Fibroblast of skin of right quadriceps (primary cell): Measurements from ENCODE around the gene U2AF2.
A peak's percentile ranks its signal among the peaks of the same experiment; 100 is the strongest.

ENCODE experiments used
- DNase-seq: peaks from one replicate; pipeline ENCODE4 v3.0.0-alpha.2; 2013

U2AF2 gene

DNA sequence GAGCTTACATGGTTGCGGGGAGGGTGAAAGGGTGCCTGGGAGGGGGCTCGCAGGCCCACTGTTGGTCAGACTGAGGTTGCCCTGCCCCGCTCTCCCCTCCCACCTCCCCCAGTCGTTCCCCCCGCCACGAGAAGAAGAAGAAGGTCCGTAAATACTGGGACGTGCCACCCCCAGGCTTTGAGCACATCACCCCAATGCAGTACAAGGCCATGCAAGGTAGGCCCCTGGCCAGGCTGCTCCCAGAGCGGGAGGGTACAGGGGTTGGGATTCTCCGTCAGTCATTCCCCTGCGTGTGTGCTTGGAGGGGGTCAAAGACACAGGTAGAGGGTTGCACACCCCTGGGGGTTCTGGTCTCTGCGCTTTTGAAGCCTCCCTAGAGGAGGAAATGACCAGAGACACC lies 5.6 kb downstream of the U2AF2 start:
- DNase-seq: no peak

DNA sequence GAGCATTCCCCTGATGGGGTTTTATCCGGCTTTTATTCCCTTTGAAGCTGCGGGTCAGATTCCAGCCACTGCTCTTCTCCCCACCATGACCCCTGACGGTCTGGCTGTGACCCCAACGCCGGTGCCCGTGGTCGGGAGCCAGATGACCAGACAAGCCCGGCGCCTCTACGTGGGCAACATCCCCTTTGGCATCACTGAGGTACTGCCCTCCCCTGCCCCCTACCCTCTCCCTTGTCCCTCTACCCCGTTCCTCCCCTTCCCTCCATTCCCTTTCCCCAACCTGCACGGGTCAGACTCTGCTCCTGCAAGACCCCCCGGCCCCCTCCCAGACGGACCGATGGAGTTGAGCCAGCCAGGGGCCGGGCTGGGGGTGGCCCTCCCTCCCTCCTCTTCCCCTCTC lies 6.2 kb downstream of the U2AF2 start:
- DNase-seq: no peak

DNA sequence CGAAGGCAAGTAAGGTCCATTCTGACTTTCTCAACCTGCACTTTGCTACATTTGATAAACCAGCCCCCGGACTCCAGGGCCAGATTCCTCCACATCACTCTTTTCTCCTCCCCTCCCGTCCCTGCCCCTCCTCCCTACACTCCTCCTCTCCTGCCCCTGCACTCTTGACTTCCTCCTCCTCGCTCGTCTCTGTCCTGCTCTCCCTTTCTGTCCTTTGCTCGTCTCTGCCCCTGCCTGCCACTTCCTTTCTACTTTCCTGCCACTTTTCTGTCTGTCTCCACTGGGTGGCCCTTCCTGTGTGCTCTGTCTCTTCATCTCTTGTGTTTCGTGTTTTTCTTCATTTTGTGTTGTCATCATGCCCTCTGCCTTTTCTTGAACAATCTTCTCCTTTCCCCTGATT lies 7.0 kb downstream of the U2AF2 start:
- DNase-seq: no peak

DNA sequence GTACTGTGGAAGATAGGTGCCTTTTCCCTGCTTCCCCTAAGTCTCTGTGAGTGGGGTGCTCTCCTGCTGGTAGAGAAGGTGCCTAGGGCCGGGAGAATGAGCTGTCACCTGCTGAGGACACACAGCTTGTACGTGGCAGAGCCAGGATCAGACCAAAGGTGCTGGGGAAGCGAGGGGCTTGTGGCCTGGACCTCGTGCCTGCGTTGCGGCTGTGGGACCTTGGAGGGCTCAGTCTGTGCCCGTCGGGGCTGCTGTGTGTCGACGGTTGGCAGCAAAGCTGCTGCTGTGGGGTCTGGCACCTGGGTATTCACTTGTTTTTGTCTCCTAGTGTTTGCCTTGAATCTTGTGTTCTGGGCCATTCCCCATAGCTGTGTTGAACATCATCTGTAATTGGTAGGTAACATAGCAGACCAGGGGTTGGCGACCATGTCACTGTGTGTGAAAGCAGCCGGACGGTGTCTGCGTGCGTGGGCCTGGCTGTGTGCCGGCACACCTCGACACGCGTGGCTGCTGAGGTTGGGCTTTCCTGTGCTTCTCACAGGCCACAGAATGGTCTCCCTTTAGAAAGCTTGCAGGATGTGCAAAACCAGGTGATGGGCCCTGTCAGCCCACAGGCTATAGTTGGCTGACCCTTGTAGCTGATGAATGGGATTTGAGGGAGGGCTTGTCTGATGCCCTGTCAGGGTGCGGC lies 9.2 kb downstream of the U2AF2 start:
- no peak for DNase-seq

DNA sequence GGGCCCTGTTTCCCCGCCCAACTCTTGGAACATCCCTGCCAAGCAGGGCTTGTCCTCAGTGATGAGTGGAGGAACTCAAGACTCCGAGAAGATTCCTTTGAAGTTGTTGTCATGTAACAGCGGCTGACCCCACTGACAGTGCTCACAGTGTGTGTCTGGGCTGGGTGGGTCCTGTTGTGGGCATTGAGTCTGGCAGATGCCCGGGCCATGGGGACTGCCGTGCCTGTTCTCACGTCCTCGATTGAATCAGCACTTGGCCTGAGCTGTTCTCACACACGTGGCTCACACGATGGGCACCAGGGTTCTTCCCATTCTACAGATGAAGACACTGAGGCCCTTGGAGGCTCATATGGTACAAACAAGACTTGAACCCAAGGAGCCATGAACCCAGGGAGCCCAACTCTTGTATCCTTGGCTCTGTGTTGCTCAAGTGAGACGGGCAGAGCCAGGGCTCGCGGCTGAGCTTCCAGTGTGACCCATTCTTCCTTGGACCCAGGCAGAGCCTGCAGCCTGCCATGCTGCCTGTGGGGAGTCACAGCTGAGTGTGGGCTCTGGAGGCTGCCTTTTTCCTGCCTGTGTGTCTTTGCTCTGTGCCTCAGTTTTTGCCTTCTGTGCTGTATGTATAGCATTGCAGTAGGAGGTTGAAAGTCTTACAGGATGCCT lies 11.6 kb downstream of the U2AF2 start:
- DNase-seq: no peak

DNA sequence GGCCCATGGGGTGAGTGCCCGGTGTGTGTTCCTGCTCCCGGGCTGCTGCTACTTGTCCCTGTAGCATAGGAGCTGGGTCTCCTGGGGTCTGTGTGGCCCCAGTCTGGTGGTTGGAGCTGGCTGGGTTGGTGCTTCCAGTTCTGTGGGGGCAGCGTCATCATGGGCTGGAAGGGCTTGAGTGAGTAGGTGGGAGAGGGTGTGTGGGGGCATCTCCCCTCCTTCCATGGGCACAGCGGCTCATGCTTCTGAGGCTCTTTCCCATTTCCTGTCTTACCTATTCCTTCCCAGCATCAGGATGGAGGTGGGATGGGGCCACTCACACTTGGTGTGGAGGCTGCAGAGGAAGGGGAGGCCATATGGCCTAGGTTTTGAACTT lies 12.2 kb downstream of the U2AF2 start:
- DNase-seq: no peak

DNA sequence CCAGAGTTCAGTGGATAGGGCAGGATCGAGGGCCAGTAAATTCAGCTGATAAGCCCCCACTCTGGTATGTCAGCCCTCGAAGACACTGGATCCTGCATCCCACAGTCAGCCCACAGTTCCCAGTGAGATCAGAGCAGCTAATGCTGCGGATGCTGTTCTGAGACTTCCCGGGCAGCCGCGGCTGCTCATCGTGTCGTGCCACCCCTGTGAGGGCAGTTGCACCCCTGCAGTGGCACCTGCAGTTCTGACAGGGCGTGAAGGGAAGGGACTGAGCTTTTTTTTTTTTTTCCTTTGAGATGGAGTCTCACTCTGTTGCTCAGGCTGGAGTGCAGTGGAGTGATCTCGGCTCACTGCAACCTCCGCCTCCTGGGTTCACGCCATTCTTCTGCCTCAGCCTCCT lies 12.7 kb downstream of the U2AF2 start:
- DNase-seq: no peak

DNA sequence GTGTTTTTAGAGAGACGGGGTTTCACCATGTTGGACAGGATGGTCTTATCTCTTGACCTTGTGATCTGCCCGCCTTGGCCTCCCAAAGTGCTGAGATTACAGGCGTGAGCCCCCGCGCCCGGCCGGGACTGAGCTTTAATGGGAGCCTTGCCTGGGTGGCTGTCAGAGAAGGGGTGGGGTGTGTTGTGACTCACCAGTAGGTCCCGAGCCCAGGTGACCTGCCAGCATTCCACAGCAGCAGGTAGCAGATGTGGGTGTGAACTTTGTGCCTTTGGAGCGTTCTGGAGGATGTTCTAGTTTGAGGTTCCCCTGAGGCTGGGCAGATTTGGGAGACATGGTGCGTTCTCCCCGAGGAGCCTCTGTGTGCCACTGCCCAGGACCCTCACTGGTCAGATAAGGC lies 13.1 kb downstream of the U2AF2 start:
- DNase-seq: no peak

DNA sequence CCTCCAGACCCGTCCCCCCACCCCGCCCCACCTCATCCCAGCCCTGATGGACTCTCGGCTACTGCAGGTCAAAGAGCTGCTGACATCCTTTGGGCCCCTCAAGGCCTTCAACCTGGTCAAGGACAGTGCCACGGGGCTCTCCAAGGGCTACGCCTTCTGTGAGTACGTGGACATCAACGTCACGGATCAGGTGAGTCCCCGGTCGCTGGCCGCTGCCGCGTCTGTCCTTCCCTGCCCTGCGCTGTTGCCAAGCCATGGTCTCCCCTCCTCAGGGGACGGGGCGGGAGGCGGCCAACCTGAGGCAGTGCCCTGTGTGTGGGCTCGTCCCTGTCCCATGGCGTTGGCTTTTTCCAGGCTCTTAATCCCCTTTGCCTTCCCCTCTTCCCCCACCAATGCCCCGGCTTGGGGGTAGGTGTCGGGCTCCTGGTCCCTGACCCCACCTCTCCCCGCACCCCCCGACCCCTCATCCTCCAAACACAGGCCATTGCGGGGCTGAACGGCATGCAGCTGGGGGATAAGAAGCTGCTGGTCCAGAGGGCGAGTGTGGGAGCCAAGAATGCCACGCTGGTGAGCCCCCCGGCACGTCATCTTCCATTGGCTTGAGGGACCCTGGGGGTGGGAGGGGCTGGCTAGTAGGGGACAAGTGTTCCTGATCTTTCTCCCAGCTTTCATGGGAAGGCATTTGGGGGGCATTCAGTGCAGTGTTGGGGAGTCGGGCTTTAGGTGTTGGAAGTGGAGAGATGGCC lies 13.9 kb downstream of the U2AF2 start:
- DNase-seq: no peak

DNA sequence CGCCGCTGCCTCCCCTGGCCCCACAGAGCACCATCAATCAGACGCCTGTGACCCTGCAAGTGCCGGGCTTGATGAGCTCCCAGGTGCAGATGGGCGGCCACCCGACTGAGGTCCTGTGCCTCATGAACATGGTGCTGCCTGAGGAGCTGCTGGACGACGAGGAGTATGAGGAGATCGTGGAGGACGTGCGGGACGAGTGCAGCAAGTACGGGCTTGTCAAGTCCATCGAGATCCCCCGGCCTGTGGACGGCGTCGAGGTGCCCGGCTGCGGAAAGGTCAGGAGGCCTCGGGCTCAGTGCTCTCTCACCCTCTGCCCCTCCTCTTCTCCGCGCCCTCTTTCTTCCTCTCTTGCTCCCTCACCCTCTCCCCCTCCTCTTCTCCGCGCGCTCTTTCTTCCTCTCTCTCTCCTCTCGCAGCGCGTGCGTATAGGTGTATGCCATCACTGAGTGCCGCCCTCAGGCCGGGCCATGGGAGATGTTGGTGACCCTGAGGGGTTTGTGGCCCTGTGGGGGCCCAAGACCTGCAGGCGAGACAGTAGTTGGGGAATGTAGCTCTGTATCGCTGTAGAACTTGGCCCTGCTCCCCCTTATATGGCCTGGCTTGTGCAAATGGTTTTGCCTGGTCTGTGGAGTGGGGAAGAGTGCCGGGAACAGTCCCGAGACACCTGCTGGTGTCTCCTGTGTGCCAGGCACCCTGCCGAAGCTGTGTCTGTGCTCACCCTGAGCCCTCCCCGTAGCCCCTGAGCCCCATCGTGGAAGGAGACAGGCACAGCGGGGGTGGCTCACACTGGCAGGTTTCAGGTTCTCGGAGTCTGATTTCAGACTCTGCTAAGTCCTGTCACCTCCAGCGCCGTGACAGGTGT lies 14.8 kb downstream of the U2AF2 start:
- no peak for DNase-seq

DNA sequence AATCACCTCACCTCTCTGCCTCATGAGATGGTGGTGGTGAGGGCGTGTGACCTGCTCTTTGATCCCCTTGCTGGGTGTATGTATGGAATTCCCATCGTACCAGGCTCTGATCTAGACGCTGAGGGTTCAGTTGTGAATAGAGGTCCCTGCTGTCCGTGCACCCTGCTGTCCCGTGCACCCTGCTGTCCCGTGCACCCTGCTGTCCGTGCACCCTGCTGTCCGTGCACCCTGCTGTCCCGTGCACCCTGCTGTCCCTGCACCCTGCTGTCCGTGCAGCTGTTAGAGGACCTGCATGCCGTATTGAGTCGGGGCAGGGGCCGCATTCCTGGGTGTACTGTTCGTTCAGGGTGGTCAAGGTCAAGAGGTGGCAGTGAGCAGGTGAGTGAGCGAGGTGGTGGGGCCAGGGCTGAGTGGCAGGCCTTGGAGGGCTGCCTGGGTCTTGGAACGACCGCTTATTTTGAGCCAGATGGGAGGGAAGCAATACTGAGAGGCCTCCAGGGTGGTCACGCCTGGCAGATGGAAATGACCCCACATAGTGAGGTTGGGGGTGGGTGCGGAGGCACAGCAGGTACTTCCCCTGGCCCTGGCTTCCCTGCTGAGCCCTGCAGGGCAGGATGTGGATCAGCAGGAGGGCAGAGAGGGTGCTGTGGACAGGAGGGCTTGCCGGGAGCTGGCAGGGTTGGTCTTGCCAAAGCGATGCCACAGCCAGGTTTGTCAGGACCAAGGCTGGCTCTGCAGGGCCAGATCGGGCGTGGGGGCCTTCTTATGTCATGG lies 15.6 kb downstream of the U2AF2 start:
- DNase-seq: peak; percentile 19

DNA sequence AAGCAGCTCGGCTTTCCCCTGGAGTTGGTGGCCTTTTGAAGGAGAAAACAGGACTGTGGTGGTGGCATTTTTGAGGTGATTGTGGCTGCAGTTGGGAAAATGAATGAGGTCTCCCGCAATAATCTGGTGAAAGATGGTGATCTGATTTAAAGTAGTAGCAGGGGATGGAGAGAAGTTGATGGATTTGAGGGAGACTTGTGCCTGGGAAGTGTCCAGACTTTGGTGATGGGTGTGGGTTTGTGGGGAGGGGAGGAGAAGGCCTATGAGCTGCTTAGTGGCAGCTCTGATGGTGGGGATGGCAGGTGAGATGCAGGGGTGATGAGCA lies 16.2 kb downstream of the U2AF2 start:
- DNase-seq: no peak

DNA sequence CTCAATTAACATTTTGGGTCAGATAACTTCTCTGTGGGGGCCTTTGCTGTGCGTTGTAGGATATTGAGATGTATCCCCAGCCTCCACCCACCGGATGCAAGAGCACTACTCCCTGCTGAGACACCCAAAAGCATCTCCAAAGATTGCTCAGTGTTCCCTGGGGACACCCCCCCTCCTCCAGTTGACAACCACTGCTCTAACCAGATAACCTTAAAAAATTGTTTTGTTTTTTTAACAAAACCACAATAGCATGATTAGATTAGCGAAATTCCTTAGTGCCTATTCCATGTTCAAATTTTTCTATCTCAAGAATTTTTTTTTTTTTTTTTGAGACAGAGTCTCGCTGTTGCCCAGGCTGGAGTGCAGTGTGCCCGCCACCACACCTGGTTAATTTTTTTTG lies 17.6 kb downstream of the U2AF2 start:
- peak; percentile 15 for DNase-seq

DNA sequence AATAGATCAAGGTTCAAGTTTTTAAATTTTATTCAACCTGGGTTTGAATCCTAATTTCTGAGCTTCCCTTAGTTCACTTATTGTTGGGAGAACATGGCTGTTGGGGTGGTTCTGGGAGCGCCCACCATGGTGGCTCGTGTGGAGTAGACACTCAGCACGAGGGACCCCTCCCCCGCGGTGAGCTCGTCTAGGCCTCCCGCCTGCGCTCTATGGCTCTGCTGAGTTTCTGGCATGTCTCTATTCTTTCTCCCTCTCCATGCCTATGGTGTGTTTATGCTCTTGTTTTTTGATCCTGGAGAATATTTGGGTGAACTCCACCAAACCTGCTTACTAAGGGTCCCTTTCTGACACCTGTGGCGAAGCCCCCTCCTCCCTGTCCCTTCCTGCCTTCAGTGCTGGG lies 18.6 kb downstream of the U2AF2 start:
- no peak for DNase-seq

DNA sequence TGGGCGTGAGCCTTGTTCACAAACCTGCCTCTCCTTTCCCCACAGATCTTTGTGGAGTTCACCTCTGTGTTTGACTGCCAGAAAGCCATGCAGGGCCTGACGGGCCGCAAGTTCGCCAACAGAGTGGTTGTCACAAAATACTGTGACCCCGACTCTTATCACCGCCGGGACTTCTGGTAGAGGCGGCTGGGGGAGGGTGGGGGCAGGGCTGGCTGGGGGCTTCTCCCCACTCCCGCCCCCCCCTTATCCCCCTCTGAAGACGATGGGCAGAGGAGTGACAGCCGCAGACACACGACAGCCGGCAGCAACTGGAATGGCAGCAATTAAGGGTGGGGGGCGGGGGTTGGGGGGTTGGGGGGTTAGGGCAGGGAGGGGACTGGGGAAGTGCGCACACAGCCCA lies 19.1 kb downstream of the U2AF2 start:
- DNase-seq: no peak

DNA sequence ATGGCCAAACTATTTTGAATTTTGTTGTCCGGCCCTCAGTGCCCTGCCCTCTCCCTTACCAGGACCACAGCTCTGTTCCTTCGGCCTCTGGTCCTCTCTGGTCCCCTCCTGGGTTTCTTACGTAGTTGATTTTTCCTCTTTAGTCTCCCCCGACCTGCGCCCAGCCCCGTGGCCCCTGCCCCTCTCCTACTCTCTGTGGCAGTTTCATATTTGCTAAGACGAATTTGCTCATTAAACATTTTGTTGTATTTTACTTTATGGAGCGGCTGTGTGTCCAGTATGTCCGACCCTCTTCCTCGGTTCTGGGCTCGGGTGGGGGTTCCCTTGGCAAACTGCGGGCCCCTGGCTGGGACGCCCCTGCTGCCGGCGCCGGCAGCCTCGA lies 19.6 kb downstream of the U2AF2 start:
- no peak for DNase-seq

DNA sequence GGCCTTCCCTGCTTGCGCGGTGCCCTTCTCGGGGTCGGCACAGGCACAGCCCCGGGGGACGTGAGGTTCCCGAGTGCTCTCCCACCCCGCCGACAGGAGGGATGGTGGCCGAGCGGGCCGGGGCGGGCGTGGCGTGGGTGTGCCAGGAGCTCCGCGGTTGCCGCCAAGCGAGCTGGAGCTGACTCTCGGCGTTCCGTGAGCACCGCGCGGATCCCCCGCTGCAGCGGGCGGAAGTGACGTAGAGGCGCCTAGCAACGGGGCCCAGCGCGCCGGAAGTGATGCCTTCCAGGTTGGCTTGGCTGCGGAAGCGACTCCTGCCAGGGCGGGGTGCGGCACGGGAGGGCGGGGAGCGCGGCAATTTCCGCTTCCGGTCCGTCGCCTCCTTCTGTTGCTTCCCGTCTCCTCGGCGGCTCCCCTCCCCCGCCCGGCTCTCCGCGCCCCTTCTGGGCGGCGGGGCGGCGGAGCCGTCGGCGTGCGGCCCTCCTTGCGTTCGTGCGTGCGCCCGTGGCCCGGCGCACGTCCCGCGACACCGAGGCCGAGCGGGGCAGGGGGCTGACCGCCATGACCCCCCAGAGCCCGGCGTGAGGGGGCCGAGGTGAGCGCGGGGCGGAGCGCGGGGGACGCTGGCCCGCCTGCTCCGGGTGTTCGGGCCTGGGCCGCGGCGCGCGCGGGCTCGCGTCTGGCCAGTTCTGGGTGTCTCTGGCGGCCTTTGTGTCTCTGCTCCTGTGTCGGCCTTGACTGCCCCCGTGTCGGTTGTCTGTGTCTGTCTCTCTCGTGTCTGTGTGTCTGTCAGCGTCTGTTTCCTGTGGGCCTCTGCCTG lies 20.2 kb downstream of the U2AF2 start, which contains the start of gene EPN1:
Gene EPN1, plus strand, starts transcription at position 386 of the 820 bp plus-strand sequence. CDS start 3,402 bp downstream, outside the sequence.
- peak; percentile 96 for DNase-seq

DNA sequence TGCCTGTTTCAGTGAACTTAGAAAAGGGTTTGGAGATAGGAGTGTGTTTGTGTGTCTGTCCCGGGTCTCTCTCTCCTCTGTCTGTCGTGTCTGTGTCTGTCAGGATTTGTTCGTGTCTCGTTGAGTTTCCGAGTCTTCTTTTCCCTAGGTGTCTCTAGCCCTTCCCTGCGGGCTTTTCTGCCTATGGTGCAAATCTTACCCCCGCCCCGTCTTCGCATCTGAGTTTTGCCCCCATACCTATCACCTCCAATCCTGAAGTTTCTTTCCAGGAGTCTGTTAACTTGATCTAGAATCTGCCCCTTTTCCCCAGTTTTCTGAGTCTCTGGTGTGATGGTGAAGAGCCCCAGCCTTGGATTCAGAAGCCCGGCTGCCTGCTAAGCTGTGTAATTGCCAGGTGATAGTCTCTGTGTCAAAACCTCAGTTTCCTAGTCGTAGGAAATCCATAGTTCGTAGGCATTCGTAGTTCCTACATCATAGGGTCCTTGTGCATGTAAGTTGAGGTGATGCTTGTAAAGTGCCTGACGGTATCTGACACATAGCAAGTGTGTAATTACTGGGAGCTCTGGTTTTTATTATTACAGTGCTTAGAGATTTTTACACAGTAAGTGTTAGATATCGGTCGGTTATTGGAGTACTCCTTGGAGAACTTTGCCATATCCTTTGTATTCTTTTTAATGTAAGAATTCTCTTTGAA lies 21.0 kb downstream of the U2AF2 start:
- DNase-seq: no peak

DNA sequence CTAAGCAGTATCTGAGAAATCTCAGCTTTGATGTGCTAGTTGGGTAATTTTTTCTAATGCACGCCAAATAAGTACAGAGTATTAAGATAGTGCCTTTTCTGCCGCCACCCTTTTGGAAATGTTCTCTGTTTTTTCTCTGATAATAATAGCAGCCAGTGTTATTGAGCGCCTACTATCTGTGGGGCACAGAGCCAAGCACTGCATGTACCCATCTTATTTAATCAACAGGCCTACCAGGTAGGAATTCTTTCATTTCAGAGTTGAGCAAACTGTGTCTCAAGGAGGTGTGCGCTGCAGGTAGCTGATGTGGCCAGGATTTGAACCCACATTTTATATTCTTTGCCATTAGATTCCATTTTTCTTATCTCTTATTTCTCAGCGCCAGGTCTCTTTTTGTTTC lies 21.5 kb downstream of the U2AF2 start:
- DNase-seq: no peak

DNA sequence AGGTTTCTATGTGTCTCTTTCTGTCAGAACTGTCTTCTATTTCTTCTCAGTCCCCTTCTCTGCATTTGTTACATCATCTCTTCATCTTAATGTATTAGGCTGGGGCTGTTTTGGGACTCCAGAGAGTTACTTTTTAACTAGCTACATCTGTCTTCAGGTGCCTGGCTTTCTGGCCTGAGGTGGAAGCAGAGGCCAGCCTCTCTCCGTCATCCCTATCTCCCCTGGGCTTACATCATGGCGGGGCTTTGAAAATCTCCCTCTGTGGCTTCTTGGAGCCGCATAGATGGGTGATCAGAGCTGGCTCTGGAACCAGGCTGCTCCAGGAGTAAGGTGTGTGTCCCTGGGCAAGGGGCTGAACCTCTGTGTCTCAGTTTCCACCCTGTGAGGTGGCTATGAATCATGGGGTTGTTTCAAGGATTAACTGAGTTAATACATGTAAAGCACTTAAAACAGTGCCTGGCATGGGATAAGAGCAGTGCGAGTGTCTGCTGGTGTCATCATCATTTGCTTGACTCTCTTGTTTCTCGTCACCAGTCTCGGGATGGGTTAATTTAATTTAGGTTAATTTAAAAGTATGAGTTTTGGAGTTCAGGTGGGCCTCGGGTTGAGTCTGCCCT lies 22.2 kb downstream of the U2AF2 start:
- no peak for DNase-seq
